IPS-18c (cell line): ENCODE data around the gene OPTC.
A peak's percentile ranks its signal among the peaks of the same experiment; 100 is the strongest.

Experiments
- H3K4me3 ChIP-seq: 2 replicates; pipeline ENCODE4 v1.7.0; 2013; ENCODE audit warnings: low read depth, mild to moderate bottlenecking, low read length, moderate library complexity; ENCODE audit not compliant: insufficient read depth
- H3K9me3 ChIP-seq: one replicate; pipeline ENCODE4 v1.6.1; 2013; ENCODE audit warnings: mild to moderate bottlenecking, low read length, moderate library complexity; ENCODE audit not compliant: control insufficient read depth, insufficient read depth

The OPTC gene

DNA sequence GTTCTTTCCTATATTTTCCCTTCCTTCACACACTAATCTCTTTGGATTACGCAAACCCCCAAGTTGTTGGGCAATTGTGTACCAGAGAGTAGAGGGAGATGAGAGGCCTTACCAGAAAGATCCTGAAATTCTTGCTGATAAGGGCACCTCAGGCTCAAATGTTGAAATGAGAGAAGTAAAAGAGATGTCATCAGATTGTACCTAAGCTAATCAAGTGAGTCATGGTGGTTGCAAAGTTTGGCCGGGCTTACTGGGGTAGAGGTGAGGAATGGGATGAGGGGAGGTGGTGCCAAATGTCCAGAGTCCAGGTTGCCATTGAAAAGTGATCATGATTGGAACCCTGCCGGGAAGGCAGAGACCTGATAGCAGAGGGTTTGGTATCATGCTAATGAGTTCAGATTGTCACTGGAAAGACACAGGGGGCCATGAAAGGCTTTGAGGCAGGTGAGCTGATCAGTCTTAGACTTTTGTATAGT is 43.1 kb downstream of the OPTC start:
- Histone ChIP-seq H3K4me3 (no peak overlapping the region), H3K9me3 (no peaks in the 10 kb centered on the region)

DNA sequence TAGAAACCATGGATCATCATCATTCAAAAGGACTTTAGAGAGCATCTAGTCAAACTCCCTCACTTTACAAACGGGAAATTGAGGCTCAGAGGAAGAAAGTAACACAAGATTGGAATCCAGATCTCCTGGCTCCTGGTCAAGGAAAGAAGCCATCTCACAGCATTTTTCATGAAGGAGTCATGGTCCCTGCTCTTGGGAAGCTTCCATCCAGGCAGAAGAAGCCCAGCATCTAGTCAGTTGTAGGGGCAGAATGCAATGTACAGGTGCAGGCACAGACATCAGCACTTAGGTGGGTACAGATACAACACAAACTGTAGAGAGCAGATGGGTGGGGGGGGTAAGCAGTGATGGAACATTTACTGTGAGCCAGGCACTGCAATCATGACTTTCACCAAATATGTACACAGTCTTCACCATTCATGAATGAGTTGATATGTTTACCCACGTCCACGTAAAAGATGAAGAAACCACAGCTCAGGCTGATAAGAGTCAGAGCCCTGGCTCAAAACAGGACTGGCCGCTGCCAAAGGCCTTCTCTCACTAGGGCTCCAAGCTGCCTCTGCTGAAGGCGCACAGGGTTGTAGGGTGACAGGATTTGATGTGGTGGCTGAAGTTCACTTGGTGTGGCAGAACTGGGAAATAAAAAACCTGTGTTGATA is 44.0 kb downstream of the OPTC start:
- no peak overlapping the region for H3K4me3 ChIP-seq
- H3K9me3 ChIP-seq: no peaks in the 10 kb centered on the region

DNA sequence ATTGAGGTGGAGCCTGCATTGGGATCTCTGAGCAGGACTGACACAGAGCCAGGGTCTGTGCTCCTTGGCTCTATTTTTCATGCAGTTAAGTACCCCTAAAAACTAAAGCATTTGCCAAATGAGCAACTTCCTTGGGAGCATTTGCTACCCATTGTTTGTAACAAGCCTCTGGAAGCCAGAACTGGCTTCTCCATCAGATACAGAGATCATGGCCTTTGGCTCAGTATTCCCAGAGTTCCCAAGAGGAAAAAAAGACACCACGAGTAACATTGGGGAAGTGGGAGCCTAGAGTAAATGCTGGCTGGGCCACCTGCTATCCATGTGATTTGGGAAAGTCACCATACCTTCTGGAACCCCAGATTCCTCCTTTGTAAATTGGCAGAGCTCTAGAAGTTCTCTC is 44.8 kb downstream of the OPTC start:
- H3K4me3 ChIP-seq: no peak overlapping the region
- H3K9me3 ChIP-seq: no peaks in the 10 kb centered on the region

DNA sequence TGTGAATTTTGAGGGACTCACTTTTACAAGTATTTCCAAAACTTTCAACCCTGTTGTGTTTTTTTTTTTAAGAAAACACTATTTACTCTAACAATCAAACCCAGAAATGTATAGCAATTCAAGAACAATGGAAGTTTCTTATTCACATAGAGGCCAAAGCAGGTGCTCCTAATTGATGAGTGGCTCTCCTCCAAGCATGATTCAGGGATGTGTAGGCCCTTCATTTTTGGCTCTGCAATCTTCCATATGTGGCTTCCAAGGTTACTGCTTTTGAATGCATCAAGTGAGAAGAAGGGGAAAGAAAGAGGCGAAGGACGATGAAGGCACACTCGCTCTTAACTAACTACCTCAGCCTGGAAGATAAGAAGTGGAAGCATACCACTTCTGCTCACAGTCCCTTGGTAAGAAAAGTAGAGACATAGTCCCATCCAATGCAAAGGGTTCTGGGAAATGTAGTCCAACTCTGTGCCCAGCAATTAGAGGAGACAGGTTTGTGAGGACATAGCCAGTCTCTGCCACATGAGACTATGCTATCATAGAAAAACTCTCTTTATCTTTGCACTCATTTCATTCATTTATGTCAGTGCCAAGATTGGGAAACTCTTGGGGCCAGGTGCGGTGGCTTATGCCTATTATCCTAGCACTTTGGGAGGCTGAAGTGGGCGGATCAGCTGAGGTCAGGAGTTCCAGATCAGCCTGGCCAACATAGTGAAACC is 46.0 kb downstream of the OPTC start:
- no peak overlapping the region for H3K4me3 ChIP-seq

DNA sequence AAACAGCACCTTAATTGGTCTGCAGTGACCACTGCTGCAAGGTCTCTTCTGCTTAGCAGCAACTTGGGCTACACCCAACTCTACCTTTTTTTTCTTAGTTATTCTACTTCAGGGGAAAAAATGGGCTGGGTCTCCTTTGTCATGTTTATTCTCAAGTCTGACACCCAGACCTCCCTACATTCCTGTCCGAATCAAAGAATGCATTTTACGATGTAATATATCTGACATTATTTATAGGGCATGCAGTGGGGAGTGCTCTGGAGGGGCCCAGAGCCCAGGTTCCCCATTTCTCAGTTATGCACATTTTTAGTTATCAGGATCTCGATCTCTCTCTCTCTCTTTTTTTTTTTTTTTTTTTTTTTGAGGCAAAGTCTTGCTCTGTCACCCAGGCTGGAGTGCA is 50.5 kb downstream of the OPTC start:
- H3K4me3 ChIP-seq: no peak overlapping the region
- H3K9me3 ChIP-seq: no peaks in the 10 kb centered on the region

More for the DNA sequence above, 46.0 kb downstream of the OPTC start:
- no peaks in the 10 kb centered on the region for H3K9me3 ChIP-seq

DNA sequence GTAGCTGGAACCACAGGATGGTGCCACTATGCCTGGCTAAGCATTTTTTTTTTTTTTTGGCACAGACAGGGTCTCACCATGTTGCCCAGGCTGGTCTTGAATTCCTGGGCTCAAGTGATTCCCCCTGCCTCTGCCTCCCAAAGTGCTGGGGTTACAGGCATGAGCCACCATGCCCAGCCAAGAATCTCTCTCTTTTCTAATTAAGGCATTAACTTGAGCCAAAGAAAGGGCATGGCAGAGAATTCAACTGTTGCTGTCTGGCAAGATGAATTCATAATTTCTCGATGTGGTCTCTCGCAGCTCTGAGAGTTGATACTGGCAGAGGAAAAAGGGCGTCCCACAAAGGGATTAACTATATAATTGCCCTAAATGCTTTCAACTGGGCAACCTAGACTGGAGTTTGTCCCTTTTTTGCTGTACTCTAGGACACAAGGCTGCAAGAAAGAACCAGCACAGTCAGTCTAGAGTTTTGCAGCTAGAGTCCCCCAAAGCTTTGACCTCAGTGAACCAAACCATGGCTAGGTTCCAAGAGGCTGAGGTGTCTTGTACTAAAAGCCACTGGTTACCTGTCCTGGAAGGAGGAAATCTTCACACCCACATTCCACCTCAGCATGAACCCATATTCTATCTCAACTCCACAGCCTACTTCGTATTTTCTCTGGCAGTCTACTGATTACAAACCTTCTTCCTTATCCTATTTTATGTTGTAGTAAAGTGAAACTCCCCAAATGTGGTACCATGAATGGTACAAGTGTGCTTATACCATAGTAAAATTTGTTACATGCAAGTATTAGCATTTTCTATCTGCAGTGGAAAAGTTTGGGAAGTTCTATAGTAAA is 51.2 kb downstream of the OPTC start:
- H3K9me3 ChIP-seq: no peaks in the 10 kb centered on the region
- no peak overlapping the region for H3K4me3 ChIP-seq

DNA sequence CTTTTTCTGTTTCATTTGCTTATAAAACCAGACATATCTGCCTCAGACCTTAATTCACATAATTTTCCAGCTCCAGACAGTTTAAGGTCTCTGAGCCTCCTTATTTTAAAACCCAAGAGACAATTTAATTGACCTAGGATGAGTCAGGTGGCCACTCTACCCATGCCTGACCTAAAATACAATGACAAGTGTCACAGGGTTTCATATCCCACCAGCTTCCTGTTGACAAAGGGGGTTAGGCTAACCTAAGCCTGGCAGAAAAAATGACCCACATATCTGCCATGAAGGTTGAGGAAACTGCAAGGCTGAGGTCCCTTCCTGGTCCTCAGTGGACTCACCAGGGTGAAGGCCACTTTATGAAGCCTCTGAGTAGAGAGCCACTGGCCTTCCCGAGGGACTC is 52.3 kb downstream of the OPTC start:
- H3K9me3 ChIP-seq: no peaks in the 10 kb centered on the region
- no peak overlapping the region for H3K4me3 ChIP-seq

DNA sequence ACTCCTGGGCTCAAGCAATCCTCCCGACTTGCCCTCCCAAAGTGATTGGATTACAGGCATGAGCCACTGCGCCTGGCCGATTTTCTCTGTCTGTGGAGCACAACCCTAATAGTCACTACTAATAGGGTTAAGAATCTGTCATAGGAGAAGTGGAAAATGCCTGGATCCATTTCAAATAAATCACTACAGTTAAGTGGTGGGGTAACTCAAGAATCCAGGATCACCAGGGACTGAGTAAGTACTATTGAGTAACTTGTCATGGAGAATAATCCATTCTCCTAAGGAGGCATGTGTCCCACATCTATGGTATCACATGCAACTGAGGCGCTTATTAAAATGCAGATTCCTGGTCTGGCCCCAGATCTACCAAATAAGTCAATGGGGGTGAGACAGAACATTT is 53.2 kb downstream of the OPTC start:
- H3K4me3 ChIP-seq: no peak overlapping the region

DNA sequence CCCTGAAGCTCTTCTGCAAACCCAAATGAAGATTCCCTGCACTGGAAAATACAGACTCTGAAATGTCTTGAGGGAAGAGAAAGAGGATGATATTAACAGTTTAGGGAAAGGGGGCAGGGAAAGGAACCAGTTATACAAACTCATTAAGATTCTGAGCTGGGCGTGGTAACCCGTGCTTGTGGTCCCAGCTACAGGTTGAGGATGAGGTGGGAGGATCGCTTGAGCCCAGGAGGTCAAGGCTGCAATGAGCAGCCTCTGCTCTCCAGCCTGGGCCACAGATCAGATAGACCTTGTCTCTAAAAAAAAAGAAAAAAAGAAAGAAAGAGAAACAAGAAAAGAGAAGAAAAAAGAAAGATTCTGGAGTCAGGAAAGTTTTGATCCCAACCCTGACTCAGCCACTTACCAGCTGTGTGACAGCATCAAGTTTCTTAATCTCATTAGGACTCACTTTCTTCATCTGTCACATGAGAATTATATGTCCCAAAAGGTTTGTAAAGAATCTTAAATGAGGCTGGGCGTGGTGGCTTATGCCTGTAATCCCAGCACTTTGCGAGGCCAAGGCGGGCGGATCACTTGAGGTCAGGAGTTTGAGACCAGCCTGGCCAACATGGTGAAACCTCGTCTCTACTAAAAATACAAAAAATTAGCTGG is 53.9 kb downstream of the OPTC start:
- Histone ChIP-seq H3K9me3 (no peaks in the 10 kb centered on the region), H3K4me3 (no peak overlapping the region)

More for the DNA sequence above, 53.2 kb downstream of the OPTC start:
- H3K9me3 ChIP-seq: no peaks in the 10 kb centered on the region

DNA sequence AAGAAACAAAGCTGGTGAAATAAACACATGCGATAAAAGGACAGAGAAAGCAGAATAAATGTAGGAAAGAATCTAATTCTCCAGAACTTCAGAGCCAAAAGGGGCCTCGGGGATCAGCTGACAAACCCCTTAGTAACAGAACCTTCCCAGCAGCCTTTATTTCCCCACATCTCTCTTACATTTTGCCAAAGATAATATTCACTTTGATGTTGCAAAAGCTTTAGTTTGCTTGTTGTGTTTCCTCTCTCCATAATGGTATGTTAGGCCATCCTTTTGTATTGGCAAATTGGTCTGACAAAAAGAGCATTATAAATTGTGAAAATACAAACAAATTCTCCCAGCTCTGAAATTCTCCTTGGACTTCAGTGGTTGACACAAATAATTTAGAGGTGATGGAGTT is 54.9 kb downstream of the OPTC start:
- Histone ChIP-seq H3K4me3 (no peak overlapping the region), H3K9me3 (no peaks in the 10 kb centered on the region)

DNA sequence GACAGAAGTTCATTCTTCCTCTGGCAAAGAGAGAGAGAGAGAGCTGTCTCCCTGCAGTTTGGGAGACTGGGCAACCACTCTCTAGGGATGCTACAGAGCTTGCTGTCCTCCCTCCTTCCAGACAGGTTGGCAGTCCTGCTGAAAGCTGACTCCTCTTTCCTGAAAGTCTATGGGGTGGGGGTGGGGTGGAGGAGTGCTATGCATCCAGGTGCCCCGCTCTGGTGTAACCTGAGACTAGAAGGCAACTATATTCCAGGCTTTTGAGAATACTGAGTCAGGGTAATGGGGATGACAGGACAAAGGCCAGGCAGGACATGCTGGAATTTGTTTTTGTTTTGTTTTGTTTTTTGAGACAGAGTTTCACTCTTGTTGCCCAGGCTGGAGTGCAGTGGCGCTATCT is 55.4 kb downstream of the OPTC start:
- Histone ChIP-seq H3K9me3 (no peaks in the 10 kb centered on the region), H3K4me3 (no peak overlapping the region)

DNA sequence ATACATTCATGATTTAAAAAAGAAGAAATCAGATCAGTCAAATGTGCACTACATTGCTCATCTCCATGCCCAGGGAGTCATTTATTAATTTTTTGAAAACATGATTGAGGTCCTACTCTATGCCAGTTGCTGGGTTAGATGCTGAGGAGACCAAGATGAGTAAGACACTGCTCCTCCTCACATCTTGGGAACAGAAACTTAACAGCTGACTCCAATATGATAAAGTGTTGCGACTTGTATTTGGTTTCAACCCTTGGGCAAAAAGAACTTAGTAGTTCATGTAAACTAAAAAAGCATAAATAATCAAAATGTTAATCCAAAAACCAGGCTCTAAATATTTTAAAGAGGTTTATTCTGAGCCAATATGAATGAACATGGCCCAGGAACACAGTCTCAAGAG is 56.9 kb downstream of the OPTC start:
- H3K9me3 ChIP-seq: no peaks in the 10 kb centered on the region
- no peak overlapping the region for H3K4me3 ChIP-seq

DNA sequence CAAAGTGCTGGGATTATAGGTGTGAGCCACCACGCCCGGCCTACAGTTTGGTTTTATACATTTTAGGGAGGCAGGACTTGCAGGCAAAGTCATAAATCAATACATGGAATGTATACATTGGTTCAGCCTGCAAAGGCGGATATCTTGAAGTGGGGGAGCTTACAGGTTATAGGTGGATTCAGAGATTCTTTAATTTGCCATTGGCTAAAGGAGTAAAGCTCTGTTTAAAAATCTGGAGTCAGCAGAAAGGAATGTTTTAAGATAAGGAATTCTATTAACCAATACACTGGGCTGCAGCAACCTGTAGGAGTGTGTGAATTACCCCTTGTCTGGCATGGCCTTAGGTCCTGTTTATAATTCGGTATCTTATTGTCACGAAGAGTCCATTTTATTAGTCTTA is 57.6 kb downstream of the OPTC start:
- Histone ChIP-seq H3K9me3 (no peaks in the 10 kb centered on the region), H3K4me3 (no peak overlapping the region)

DNA sequence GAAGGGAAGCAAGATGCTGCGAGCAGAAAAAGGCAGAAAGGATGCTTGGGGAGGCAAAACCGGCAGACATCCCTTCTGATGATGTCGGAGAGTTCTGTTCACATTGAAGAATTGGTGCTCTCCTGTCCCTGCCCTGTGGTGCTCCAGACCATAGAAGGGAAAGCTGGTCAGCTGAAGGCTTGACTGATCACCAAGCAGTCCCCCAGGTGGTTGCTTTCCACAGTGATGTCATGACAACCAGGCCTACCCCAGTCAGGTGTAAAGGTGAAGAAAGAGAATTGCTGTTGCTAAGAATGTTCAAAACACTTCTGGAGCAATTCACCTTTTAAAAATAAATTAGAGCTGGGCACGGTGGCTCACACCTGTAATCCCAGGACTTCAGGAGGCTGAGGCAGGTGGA is 59.5 kb downstream of the OPTC start:
- Histone ChIP-seq H3K9me3 (no peaks in the 10 kb centered on the region), H3K4me3 (no peak overlapping the region)

DNA sequence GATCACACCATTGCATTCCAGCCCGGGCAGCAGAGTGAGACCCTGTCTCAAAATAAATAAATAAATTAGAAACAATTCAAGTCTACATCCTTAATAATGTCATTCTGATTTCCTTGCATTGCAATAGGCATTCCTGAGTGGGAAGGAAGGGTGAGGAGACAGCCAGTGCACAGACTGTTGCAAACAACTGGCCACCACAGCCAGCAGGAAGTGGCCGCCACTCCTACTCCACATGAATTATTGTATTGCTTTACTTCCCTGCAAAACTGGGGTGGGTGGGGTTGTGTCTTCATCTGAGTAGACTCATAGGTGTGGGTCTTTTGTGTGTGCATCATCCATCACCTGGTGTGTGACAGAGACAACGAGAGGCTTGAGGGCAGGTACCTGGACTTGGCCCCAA is 60.1 kb downstream of the OPTC start:
- Histone ChIP-seq H3K9me3 (no peaks in the 10 kb centered on the region), H3K4me3 (no peak overlapping the region)

DNA sequence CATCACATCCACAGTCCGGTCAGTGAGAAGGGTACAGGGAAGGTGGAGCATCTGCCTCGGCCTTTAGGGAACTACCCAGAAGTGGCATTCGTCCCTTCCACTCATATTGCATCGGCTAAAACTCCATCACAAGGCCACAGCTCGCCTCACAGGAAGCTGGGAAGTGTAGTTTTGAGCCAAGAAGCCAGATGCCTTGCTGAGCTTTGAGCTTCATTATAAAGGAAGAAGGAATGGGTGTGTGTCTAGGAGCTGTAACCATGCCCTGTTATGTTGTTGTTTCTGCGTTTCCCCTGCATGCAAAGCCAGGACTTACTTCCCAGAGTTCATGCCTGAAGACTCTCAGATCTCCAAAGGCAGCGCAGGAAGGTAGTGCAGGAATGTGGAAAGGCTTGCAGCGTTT is 61.1 kb downstream of the OPTC start:
- H3K4me3 ChIP-seq: no peak overlapping the region

DNA sequence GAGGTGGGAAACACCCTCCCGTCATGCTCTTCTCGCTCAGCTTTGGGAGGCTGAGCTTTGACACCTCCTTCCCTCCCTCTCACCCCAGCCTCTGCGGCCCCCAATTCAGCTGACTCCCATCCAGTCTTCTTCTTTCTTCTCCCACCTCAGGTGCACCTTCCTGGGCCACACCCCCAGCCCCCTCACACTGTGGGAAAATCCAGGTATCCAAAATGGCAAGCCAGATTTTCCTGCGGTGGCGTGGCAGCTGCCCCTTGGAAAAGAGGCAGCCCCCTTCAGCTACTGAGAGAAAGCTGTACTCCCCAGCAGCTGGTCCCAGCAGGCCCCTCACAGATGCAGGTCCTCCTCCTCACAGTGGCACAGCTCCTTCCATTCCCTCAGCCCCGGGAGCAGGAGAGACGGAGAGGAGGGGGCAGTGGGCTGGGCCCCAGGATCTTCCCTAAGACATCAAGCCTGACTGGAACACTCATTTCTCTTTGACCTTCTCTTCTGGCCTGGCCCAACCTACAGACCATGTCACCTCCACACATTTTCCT is 61.6 kb downstream of the OPTC start:
- Histone ChIP-seq H3K9me3 (no peaks in the 10 kb centered on the region), H3K4me3 (peak overlapping the region; percentile 2; the same call in 1 of the 2 replicates)

More for the DNA sequence above, 61.1 kb downstream of the OPTC start:
- no peaks in the 10 kb centered on the region for H3K9me3 ChIP-seq
